Activated CD8-positive, alpha-beta memory T cell treated with anti-CD3 and anti-CD28 coated beads, Interleukin-2, amount 50 U/mL, for 1 hour (primary cell): ENCODE measurements around the gene MST1.

ENCODE experiments used
- DNase-seq: peaks from one replicate; pipeline ENCODE4 v3.0.0-alpha.2; 2020; ENCODE audit errors: extremely low read depth

The MST1 gene

DNA sequence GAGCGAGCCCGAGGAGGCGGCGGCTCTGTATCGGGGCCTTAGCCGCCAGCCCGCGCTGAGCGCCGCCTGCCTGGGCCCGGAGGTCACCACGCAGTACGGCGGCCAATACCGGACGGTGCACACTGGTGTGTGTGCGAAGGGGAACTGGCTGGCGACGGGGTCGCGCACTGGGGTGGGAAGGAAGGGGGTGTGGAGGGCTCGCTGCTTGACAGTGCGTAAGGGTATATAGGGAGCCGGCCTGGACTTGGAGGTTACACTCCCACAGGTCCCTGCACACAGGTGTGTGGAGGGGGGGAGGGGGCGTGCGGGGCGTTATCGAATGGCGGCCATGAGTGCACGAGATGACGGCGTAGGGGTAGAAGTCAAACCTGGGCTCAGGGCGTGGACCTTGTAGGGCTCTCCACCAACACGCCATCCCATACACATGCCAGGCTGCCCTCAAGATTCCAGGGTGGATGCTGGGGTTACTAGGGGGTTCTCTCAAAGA, 14.7 kb downstream of the MST1 start:
- DNase-seq, result no peak

DNA sequence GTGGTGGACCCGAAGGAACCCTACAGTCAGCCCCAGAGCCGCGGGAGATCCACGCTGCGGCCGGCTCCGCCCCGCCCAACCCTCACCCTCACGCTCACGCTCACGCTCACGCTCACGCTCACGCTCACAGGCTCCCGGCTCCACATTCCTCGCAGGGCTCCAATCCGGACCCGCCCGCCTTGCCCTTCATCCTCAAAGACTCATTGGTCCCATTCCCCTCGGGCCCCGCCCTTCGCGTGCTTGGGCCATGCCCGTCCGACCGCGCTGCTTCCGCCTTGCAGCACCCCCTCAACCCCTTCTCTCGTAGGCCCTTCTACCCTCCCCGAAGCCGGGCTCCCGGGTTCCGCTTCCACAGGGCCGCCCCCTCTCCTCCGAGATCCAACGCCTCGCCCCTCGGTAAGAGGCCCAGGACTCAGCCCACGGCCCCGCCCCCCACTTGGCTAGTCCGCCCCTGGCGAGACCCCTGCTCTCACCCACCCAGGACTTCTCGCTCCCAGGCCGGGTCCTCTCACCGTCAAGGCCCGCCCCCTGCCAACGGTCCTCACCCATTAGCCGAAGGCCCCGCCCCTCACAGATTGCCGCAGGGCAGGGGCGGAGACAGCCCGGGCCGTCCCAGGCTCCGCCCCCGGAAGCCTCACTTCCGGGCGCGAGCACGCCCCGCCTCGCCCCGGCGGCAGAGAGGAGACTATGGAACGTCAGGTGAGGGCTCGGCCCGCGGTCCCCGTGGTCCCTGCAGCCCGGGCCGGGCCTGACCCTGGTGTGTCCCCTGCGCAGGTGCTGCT, 15.4 kb downstream of the MST1 start, which contains the start of gene APEH:
TSS of gene APEH (plus strand) at position 637 of the 782 bp plus-strand sequence. CDS start at position 688, 51 bp downstream.
- DNase-seq, result peak; percentile 94

DNA sequence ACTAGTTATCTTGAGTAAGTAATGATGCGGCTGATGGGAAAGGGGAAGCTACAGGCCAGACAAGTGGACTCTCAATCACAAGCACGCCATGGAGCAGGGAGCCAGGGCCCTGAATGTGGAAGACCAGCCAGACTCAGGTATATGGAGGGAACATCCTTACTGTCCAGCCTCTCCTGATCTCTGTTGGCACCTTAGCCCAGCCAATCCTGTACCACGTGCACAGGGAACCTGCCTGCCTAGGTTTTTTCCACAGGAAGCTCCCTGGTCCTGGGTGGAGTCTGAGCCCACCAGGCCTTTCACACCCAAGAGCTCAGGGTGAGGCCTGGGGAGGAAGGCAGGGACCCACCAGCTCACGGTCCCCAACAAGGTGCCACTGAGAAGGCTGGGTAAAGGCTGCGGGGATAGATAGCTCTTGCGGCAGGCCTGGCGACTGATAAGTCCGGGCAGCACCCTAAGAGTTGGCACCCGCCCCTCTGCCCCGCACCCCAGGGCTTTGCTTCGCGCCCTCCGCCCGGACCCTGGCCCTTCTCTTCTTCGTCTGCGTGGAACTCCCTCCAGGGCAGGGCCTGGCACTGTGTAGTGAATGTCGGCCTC, 16.1 kb downstream of the MST1 start:
- DNase-seq, result no peak

DNA sequence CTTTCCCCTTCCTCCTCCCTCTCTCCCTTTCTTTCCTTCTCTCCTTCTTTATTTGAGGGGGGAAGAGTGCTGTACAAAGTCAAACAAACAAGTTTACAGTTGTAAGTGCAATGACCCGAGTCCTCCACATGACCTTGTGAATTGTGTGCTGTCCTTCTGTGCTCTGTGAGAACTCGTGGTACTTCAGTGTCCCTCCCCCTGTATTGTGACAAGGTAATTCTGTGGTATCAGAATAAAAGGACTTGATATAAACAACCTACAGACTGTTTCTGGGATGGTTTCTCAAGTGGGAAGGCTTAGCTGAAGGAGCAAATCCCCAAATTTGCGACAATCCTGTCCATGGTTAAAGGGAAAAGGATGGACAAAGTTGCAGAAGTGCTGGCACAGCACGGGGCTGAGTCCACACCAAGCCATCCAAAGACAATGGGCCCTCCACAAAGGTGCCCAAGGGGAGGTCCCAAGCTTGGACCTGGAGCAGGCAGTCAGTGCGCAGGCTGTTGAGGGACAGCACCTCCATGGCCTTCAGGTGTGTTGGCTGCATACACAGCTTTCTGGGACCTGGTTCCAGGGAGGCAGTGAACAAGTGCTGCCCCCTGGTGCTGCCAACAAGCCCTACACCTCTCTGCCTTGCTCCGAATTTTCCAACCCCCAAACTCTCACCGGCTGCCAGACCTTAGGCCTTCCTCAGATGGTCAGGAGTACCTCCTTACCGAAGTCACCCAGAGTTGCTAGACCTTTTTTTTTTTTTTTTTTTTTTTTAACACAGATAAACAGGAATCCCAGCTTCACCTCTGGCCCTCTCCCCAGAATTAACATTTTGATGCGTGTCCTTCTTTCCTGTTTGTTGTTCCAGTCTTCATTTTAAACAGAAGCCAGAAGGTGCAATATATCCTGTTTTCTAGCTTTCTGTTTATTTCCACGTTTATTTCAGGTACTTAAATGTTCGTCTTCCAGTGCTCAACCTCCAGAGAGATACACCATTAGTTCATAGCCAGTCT, 17.7 kb downstream of the MST1 start:
- peak; percentile 29 for DNase-seq

DNA sequence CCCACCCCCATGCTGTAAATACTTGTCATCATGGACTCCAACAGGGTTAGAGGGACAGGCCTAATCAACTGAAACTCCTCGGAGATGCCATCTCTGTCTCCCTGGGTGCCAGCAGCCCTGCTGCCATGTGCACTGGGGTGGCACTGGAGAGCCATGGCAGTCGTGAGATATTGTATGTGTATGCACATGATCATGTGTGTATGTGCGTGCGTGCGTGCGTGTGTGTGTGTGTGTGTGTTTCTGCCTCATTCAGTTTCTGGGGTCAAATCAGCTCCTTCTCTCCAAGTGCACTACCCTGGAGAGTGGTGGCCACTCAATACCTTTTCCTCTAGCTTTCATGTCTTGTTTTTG, 18.4 kb downstream of the MST1 start:
- DNase-seq, result no peak

- no peak for DNase-seq
Observed at GRCh38 chr3:49669352-49669751, 19.9 kb downstream of the MST1 start.

GRCh38 chr3:49668861-49669260, 20.4 kb downstream of the MST1 start:
- DNase-seq, result no peak

DNA sequence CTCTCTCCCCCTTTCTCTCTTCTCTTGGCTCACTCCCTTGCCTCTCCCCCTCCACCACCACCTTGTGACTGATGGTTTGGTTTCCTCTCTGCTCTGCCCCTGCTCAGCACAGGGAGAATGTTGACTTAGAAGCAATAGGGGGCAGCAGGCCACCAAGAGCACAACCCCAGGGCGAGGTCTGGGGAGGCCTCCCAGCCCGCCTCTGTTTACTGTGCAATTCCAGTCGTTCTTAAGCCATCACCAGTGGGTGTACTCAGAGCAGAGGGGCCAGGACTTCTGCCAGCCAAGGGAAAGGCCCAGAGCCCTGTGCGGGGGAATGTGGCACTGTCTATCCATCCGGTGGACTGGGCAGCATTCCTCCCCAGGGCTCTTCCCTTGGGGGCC, 20.9 kb downstream of the MST1 start:
- DNase-seq, result no peak

DNA sequence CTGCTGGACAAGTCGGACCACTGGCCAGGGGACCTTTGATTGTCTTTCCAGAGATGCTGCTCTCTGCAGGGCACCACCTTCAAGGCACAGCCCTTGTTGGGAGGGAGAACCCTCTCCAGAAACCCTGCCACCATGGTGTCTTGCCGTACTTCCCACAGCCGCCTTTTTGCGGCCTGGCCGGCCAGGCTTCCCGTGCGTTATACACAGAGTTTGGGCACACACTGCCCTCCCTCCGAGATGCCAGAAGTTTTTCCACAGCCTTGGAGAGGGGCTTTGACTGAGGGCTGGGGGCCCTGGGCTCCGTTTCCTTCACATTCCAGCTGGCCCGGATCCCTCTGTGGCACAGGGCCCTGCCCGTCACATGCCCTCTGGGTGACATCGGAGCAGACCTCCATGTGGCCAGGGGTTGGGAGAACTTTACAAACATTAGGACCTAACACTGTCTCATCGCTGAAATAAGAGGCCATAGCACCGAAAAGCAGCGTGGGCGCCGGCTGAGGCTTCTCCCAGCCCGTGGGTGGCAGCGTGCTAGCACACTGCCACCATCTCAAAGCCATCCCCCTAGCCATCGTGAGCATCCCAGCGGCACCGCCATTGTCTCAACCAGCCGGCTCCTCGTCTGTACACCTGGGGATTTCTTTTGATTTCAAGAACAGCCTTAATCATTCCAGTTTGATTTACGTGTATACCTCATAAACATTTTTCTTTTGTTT, 21.4 kb downstream of the MST1 start:
- no peak for DNase-seq

GRCh38 chr3:49666592-49666991, 22.7 kb downstream of the MST1 start:
- no peak for DNase-seq

- DNase-seq, result no peak
Observed at GRCh38 chr3:49665822-49666519, 23.3 kb downstream of the MST1 start.

DNA sequence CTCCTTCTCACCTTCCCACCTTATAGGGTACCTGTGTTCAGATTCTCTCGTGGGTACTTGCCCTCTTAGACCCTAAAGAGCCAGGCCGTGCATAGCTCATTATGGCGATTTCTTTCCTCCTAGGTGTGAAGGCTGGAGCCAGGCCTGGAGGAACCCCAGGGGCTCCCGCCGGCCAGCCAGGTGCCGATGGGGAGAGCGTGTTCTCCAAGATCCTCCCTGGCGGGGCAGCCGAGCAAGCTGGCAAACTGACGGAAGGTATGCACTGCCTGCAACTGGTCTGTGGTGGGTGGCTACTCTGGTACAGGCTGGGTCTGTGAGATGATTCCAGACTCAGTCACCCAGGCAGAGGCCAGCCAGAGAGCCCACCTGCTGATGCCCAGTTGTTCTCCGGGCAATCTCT, 25.0 kb downstream of the MST1 start:
- DNase-seq, result no peak

DNA sequence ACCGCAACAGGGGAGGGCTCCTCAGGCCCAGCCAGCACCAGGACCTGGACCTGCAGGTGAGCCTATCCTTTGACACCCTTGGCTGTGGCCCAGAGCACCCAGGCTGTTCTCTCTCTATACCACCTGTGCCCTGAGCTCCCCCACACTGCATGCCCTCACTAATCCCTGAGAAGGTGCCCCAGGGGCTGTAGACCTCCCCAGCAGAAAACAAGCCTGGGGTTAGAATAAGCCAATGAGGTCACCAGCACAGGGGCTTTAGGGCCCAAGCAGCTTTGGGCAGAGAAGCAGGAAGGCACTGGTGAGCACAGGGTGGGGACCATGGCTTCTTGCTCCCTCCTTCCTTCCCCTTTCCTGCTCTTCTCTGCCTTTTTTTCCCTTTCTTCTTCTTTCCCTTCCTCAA, 25.4 kb downstream of the MST1 start:
- DNase-seq, result no peak

DNA sequence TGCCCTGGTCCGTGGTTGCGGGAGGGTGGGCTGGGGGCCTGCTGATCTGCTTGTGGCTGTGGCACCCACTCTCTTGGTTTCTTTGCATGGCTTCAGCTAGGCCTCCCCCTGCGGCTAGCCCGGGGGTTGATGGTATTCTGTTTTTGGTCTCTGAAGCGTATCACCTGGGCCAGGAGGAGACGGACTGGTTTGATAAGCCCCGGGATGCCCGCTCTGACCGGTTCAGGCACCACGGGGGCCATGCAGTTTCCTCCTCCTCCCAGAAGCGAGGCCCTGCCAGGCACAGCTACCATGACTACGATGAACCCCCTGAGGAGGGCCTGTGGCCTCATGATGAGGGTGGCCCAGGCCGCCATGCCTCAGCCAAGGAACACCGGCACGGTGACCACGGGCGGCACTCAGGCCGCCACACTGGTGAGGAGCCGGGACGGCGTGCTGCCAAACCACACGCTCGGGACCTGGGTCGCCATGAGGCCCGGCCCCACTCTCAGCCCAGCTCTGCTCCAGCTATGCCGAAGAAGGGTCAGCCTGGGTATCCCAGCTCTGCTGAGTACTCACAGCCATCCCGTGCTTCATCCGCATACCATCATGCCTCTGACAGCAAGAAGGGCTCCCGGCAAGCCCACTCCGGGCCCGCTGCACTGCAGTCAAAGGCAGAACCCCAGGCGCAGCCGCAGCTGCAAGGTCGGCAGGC, 26.4 kb downstream of the MST1 start:
- no peak for DNase-seq

DNA sequence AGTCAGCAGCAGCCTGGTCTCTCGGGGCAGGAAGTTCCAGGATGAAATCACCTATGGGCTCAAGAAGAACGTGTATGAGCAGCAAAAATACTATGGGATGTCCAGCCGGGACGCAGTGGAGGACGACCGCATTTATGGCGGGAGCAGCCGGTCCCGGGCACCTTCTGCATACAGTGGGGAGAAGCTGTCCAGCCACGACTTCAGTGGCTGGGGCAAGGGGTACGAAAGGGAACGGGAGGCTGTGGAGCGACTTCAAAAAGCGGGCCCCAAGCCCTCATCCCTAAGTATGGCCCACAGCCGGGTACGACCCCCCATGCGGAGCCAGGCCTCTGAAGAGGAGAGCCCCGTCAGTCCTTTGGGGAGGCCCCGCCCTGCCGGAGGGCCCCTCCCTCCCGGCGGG, 27.3 kb downstream of the MST1 start:
- no peak for DNase-seq

DNA sequence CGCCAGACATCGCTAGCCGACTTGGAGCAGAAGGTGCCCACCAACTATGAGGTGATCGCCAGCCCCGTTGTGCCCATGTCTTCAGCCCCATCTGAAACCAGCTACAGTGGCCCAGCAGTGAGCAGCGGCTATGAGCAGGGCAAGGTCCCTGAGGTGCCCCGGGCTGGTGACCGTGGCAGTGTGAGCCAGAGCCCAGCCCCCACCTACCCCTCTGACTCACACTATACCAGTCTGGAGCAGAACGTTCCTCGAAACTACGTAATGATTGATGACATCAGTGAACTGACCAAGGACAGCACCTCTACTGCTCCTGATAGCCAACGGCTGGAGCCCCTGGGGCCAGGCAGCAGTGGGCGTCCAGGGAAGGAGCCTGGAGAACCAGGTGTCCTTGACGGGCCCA, 28.0 kb downstream of the MST1 start:
- DNase-seq, result no peak

DNA sequence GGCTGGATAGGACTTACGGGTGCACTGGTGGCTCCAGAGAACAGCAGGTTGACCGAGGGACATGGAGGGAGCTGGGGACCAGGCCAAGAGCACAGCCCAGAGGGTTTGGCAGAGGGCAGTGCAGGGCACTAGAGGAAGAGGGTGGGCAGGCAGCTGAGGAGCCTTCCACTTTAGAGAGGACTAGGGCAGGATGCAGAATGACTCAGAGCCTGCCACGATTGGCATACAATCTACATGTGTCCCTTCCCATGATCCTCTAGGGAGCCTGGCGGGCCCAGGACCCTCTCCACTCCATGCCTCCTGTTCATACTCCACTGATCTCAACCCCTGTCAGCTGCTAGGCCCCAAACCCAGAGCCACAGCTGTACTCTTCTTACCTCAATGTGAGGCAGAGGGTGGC, 29.5 kb downstream of the MST1 start:
- no peak for DNase-seq

- DNase-seq, result no peak
Observed at GRCh38 chr3:49658711-49659110, 30.6 kb downstream of the MST1 start.

- DNase-seq, result no peak
Observed at GRCh38 chr3:49657208-49657915, 31.9 kb downstream of the MST1 start.
